Measurements from ENCODE around the gene ASIC4. TPM values are rescaled to one million over a fixed set of nuclear protein-coding genes. Genes with fewer than 3 reads are reported as not detected.

The ASIC4 gene
- total RNA-seq, 4 donors from 2014 or later, result not detected

- no peak for TF ChIP-seq CTCF (IDR thresholded peaks at IDR 0.05; ENCODE audit: low read depth)
Measured at GRCh38 chr2:219499555-219499954, 14.7 kb upstream of the ASIC4 start.

GRCh38 chr2:219500135-219500534, 14.1 kb upstream of the ASIC4 start:
- TF ChIP-seq CTCF (IDR thresholded peaks at IDR 0.05; ENCODE audit: low read depth), result no peak

- no peak for TF ChIP-seq CTCF (IDR thresholded peaks at IDR 0.05; ENCODE audit: low read depth)
Measured at GRCh38 chr2:219501849-219502248, 12.4 kb upstream of the ASIC4 start.

GRCh38 chr2:219502618-219503017, 11.7 kb upstream of the ASIC4 start:
- no peak for TF ChIP-seq CTCF (IDR thresholded peaks at IDR 0.05; ENCODE audit: low read depth)

- no peak for TF ChIP-seq CTCF (IDR thresholded peaks at IDR 0.05; ENCODE audit: low read depth)
Measured at GRCh38 chr2:219505585-219505984, 8.7 kb upstream of the ASIC4 start.

GRCh38 chr2:219506153-219506801, 8.0 kb upstream of the ASIC4 start:
- TF ChIP-seq CTCF (IDR thresholded peaks at IDR 0.05; ENCODE audit: low read depth), result no peak

- no peak for TF ChIP-seq CTCF (IDR thresholded peaks at IDR 0.05; ENCODE audit: low read depth)
Measured at GRCh38 chr2:219506802-219507526, 7.3 kb upstream of the ASIC4 start.
